Measurements from ENCODE around the gene DYRK1A. TPM values are rescaled to one million over a fixed set of nuclear protein-coding genes. Genes with fewer than 3 reads are reported as not detected.
"Not testable (repeated sequence)": the region's sequence is repeated elsewhere in the genome, so short reads cannot be mapped to it uniquely, and the experiment has no call there.

DYRK1A gene
- total RNA-seq, 2 experiments from 2014 or later, result 85.6 to 108 TPM

- POLR2A ChIA-PET; H3K9me3 Mint-ChIP-seq; DNase-seq; H3K36me3 Mint-ChIP-seq (ENCODE audit: low read depth); H3K27ac Mint-ChIP-seq; H3K4me3 Mint-ChIP-seq; H3K27me3 Mint-ChIP-seq; H3K4me1 Mint-ChIP-seq: not testable (repeated sequence)
- CTCF ChIA-PET, result interaction anchor here (1.3 kb wide), 1 partner anchor 13 kb away, joined by 5 read pairs; no protein-coding TSS in a partner anchor
Measured at GRCh38 chr21:37524944-37525343, 158.4 kb downstream of the DYRK1A start.

DNA sequence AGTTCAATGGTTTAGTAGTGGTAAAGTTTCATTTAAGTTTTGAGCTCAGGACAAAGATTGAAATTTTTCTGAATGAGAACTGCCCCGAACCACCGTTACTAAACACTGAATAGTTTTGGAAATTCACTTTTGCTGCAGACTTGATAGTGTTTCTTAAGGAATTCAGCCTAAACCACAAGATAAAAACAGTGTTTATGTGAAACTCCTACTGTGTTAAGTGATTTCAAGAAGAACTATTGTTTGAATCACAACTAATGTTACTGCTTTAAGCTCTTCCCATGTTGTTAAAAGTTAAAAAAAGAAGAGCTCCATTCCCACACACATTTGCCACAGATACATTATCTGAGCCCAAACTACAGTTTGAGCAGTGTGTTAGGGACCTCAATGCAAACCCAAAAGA is 159.2 kb downstream of the DYRK1A start:
- DNase-seq, result no peak
- Mint-ChIP-seq H3K27ac (no peak overlapping the region), H3K27me3 (peaks cover 10% of the 10 kb centered on the region), H3K36me3 (ENCODE audit: low read depth) (no peaks in the 10 kb centered on the region), H3K4me3 (no peak overlapping the region), H3K4me1 (peaks cover 4% of the 10 kb centered on the region), H3K9me3 (no peaks in the 10 kb centered on the region)
- POLR2A ChIA-PET, result interaction anchor here (0.7 kb wide), 1 partner anchor 9 kb away, joined by 3 read pairs; no protein-coding TSS in a partner anchor
- CTCF ChIA-PET, result interaction anchor here (1.2 to 1.3 kb wide), 2 partner anchors 14 to 15 kb away, joined by 3 to 5 read pairs; no protein-coding TSS in a partner anchor

- Mint-ChIP-seq H3K27me3 (peaks cover 11% of the 10 kb centered on the region), H3K4me1 (peaks cover 4% of the 10 kb centered on the region), H3K4me3 (no peak overlapping the region), H3K36me3 (ENCODE audit: low read depth) (no peaks in the 10 kb centered on the region), H3K9me3 (no peaks in the 10 kb centered on the region), H3K27ac (no peak overlapping the region)
- ChIA-PET POLR2A (interaction anchor here (0.6 kb wide), 1 partner anchor 1134 kb away, joined by 5 read pairs; no protein-coding TSS in a partner anchor), CTCF (interaction anchor here (0.7 kb wide), 1 partner anchor 251 kb away, joined by 3 read pairs; no protein-coding TSS in a partner anchor)
- no peak for DNase-seq
Measured at GRCh38 chr21:37527103-37527502, 160.5 kb downstream of the DYRK1A start.

DNA sequence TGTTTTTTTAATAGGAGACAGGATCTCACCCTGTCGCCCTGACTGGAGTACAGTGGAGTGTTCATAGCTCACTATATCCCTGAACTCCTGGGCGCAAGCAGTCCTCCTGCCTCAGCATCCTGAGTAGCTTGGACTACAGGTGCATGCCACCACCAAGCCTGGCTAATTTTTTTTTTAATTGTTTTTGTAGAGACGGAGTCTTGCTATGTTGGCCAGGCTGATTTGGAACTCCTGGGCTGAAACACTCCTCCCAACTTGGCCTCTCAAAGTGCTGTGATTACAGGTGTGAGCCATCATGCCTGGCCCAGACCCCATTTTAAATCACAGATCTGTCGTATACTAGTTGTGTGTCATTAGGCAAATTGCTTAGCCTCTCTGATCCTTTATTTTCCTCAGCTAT is 161.1 kb downstream of the DYRK1A start:
- H3K36me3 Mint-ChIP-seq (ENCODE audit: low read depth), result no peaks in the 10 kb centered on the region
- ChIA-PET POLR2A (interaction anchor here (0.6 kb wide), 1 partner anchor 1134 kb away, joined by 5 read pairs; no protein-coding TSS in a partner anchor), CTCF (interaction anchor here (0.7 kb wide), 1 partner anchor 252 kb away, joined by 3 read pairs; no protein-coding TSS in a partner anchor)
- no peaks in the 10 kb centered on the region for H3K9me3 Mint-ChIP-seq
- no peak overlapping the region for H3K27ac Mint-ChIP-seq
- peaks cover 2% of the 10 kb centered on the region for H3K4me1 Mint-ChIP-seq
- H3K27me3 Mint-ChIP-seq, result peaks cover 11% of the 10 kb centered on the region
- no peak overlapping the region for H3K4me3 Mint-ChIP-seq
- no peak for DNase-seq

DNA sequence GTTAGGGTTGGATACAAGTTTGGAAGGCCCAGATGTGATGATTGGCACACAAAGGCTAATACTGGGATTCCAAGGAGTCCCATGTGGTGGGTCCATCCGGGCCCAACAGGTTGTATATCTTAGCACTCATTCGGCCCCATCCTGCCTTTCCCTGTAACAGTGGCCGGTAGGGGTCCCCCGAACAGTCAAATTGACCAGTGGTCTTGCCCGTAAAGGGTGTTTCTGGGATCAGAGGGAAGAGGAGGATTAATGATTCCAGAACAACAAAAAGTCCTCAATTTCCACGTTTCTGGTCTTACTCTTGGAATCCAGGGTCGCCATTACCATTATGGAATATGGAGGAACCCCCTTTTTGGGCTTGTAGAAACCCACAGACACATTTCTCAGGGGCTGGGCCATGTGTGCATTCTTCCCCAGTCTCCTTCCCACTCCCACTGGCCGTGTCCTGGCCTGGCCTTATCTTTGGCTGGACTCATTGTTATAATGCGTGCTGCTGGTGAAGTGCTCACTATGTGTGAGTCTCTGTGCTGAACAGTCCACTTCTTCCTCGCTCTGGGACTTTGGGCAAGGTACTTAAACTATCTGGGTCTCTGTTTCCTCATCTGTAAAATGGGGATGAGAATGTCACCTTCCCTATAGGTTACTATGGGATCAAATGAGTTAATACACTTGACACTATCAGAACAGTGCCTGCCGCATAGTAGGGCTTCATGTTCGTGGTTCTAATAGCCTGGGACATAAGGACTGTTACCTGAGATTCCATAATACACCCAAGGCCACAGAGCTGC is 161.8 kb downstream of the DYRK1A start:
- Mint-ChIP-seq H3K4me3 (no peak overlapping the region), H3K4me1 (peaks cover 1% of the 10 kb centered on the region), H3K9me3 (no peaks in the 10 kb centered on the region), H3K36me3 (ENCODE audit: low read depth) (no peaks in the 10 kb centered on the region), H3K27me3 (peaks cover 11% of the 10 kb centered on the region), H3K27ac (no peak overlapping the region)
- ChIA-PET CTCF (no interaction called here), POLR2A (no interaction called here)
- no peak for DNase-seq

DNA sequence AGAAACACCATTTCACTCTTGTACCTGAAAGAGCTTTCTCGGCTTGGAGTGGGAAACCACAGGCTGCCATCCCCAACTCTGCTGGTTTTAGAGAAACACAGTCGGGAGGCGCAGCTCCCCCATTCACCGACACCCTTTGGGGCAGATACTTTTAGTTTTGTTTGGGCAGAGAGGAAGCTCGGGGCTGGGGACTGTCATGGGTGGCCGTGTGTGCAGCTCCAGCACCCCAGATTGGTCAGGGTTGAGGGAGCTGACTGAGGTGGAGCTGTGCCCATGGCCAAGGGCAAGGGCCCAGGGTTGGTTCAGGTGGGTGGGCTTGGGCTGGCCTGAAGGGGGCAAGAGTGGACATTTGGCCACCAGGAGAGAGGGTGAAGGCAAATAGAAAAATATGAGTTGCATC is 163.1 kb downstream of the DYRK1A start:
- H3K36me3 Mint-ChIP-seq (ENCODE audit: low read depth), result no peaks in the 10 kb centered on the region
- H3K4me3 Mint-ChIP-seq, result no peak overlapping the region
- DNase-seq, result no peak
- no peak overlapping the region for H3K27ac Mint-ChIP-seq
- peaks cover 15% of the 10 kb centered on the region for H3K27me3 Mint-ChIP-seq
- ChIA-PET CTCF (no interaction called here), POLR2A (interaction anchor here (0.5 kb wide), 1 partner anchor 77 kb away, joined by 3 read pairs; no protein-coding TSS in a partner anchor)
- no peaks in the 10 kb centered on the region for H3K9me3 Mint-ChIP-seq
- H3K4me1 Mint-ChIP-seq, result peaks cover 1% of the 10 kb centered on the region

DNA sequence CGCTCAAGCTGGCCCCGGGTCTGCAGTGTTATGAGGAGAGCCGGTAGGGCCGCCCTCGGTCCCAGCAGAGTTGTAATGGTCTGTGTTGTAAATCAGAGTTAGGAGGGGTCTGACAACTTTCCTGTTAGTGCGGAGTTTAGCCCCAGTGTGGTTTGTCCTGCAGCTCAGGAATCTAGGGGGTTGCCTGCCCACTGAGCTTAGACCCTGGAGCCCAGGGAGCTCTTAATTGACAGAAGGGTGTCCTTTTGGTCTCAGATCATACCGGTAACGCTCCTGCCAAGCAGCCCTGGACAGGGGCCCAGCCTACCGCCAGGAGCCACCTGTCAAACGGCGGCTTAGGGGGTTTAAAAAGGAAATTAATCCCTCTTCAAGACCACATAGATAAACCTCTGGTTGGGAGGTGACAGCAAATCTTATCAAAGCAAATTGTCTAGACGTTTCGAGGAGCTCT is 164.4 kb downstream of the DYRK1A start:
- Mint-ChIP-seq H3K4me3 (no peak overlapping the region), H3K36me3 (ENCODE audit: low read depth) (no peaks in the 10 kb centered on the region), H3K9me3 (no peaks in the 10 kb centered on the region), H3K4me1 (peaks cover 1% of the 10 kb centered on the region), H3K27me3 (peaks cover 16% of the 10 kb centered on the region), H3K27ac (no peak overlapping the region)
- no peak for DNase-seq
- ChIA-PET POLR2A (interaction anchor here (0.6 kb wide), 1 partner anchor 856 kb away, joined by 4 read pairs; no protein-coding TSS in a partner anchor), CTCF (interaction anchor here (0.6 to 0.7 kb wide), 2 partner anchors 28 to 1864 kb away, joined by 3 read pairs; no protein-coding TSS in a partner anchor)

DNA sequence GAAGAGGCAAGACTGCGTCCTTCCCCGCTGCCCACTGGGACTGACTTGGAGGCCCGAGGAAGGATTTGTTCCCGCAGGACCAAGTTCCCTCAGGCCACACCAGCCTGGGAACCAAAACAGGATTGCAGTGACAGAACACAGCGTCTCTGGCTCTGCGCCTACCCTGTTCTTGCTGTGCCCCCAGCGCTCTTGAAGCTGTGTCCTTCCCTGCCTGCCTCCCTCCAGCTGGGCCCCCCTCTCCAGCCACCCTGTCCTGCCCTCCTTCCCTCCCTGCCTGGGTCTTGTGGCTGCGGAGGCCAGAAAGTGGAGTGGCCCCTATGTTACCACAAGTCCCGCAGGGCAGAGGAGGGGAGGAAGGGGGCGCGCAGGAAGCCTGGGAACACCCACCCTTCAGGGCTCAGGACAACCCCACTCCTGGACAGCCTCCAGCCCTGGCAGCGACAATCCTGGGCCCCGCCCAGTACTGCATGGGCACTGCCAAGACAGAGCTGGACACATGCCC is 164.9 kb downstream of the DYRK1A start:
- peaks cover 1% of the 10 kb centered on the region for H3K4me1 Mint-ChIP-seq
- H3K4me3 Mint-ChIP-seq, result no peak overlapping the region
- no peaks in the 10 kb centered on the region for H3K36me3 Mint-ChIP-seq (ENCODE audit: low read depth)
- peaks cover 1% of the 10 kb centered on the region for H3K9me3 Mint-ChIP-seq
- no peak overlapping the region for H3K27ac Mint-ChIP-seq
- DNase-seq, result no peak
- ChIA-PET POLR2A (interaction anchor here (0.6 kb wide), 1 partner anchor 856 kb away, joined by 4 read pairs; no protein-coding TSS in a partner anchor), CTCF (interaction anchor here (0.6 kb wide), 1 partner anchor 1864 kb away, joined by 3 read pairs; no protein-coding TSS in a partner anchor)
- peaks cover 18% of the 10 kb centered on the region for H3K27me3 Mint-ChIP-seq

DNA sequence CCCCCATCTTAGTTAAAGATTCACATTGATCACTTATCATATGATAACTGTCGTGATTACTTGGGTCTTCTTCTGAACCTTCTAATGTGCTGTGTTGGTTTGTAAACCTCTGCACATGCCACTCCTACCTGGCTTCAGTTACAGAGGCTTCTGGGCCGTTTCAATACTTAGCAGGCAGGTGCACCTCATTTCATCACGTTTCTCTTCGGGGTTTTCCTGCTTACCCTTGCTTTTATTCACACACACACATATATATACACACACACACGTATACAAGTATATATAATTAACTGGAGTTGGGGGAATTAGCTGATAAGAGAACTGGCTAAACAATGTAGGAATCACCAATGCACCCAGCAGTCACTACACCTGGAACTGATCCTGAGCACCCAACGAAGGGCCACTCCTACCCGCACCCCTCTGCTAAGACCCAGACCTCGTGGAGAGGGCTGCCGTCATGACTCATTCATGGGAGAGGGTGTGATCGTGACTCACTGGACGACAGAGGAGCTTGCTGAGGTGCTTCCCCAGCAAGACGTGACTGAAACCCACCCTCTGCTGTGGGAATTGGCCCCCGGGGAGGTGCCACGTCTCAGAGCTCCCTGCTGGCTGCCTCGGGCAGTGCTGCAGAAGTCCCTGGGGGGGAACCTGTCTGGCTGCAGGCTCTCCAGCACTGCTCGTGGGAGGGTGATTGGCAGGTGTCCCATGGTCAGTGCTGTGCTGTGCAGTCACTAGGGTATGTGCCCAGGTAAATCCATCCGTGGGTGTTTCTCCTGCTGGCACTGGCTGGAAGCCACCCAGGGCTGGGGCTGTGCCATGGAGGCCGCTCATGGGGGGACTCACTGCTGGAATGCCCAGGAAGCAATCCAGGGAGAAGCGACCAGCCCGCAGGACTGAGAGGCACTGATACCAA is 166.6 kb downstream of the DYRK1A start:
- Mint-ChIP-seq H3K27me3 (peaks cover 19% of the 10 kb centered on the region), H3K27ac (no peak overlapping the region), H3K4me1 (peaks cover 1% of the 10 kb centered on the region), H3K36me3 (ENCODE audit: low read depth) (no peaks in the 10 kb centered on the region), H3K9me3 (peaks cover 6% of the 10 kb centered on the region), H3K4me3 (no peak overlapping the region)
- ChIA-PET POLR2A (no interaction called here), CTCF (no interaction called here)
- DNase-seq, result no peak

DNA sequence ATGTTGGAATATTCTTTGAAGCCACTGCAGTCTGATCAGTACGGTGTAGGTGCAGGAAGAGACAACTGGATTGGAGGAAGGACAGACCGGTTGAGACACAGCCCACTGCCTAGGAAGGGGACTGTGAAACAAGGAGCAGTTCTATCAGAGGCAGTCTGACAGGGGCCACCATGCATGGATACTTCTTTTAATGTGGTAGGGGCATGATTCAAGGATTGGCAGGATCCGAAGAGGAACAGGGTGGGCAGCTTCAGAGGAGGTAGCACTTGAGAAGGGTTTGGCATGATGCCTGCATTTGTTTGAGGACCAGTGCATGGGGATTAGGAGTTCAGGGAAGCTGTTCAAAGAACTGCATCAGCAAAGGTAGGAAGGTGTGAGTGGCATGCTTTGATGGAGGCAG is 167.9 kb downstream of the DYRK1A start:
- Mint-ChIP-seq H3K4me1 (peaks cover 1% of the 10 kb centered on the region), H3K27me3 (peaks cover 22% of the 10 kb centered on the region), H3K9me3 (peaks cover 6% of the 10 kb centered on the region), H3K27ac (no peak overlapping the region), H3K36me3 (ENCODE audit: low read depth) (no peaks in the 10 kb centered on the region), H3K4me3 (no peak overlapping the region)
- ChIA-PET CTCF (no interaction called here), POLR2A (no interaction called here)
- no peak for DNase-seq

DNA sequence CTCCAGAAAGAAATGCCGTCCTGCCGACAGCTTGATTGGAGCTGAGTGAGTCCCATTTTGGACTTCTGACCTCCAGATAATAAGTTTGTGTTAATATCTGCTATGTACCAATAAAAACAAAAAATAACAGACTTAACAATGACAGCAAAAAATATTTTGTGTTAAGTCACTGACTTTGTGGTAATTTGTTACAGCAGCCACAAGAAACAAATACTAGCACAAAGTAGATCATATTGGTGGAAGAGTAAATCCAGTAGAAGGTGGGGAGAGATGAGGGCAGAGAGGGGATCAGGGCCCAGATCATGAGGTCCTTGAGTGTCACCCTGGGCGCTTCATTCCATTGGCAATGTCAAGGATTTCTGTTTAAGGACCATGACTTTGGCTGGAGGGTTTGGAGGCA is 168.6 kb downstream of the DYRK1A start:
- Mint-ChIP-seq H3K9me3 (peaks cover 6% of the 10 kb centered on the region), H3K4me3 (no peak overlapping the region), H3K4me1 (no peaks in the 10 kb centered on the region), H3K27ac (no peak overlapping the region), H3K27me3 (peaks cover 19% of the 10 kb centered on the region), H3K36me3 (ENCODE audit: low read depth) (no peaks in the 10 kb centered on the region)
- POLR2A ChIA-PET, result no interaction called here
- CTCF ChIA-PET, result no interaction called here
- no peak for DNase-seq

- Mint-ChIP-seq H3K36me3 (ENCODE audit: low read depth) (no peaks in the 10 kb centered on the region), H3K9me3 (peaks cover 6% of the 10 kb centered on the region), H3K4me1 (no peaks in the 10 kb centered on the region), H3K27ac (no peak overlapping the region), H3K4me3 (no peak overlapping the region), H3K27me3 (peaks cover 14% of the 10 kb centered on the region)
- DNase-seq, result no peak
- POLR2A ChIA-PET, result no interaction called here
- CTCF ChIA-PET, result no interaction called here
Measured at GRCh38 chr21:37535672-37536071, 169.1 kb downstream of the DYRK1A start.

All from activated CD4-positive, alpha-beta T cell treated with anti-CD3 and anti-CD28 coated beads, Interleukin-2, amount 10 ng/mL, durations not matched to agents 7 days and 5 days (primary cell).